Measurements from ENCODE around the gene TIE1.

Gene TIE1

GRCh38 chr1:43312663-43313515 lies 12.1 kb downstream of the TIE1 start:
- Mint-ChIP-seq H3K9me3 (no peaks in the 10 kb centered on the region), H3K27ac (no peak overlapping the region), H3K27me3 (no peaks in the 10 kb centered on the region), H3K36me3 (no peaks in the 10 kb centered on the region), H3K4me1 (no peaks in the 10 kb centered on the region), H3K4me3 (no peak overlapping the region)

GRCh38 chr1:43313771-43314170 lies 13.0 kb downstream of the TIE1 start:
- Mint-ChIP-seq H3K27me3 (no peaks in the 10 kb centered on the region), H3K36me3 (no peaks in the 10 kb centered on the region), H3K9me3 (no peaks in the 10 kb centered on the region), H3K4me1 (no peaks in the 10 kb centered on the region), H3K4me3 (no peak overlapping the region), H3K27ac (no peak overlapping the region)

- Mint-ChIP-seq H3K27me3 (no peaks in the 10 kb centered on the region), H3K9me3 (no peaks in the 10 kb centered on the region), H3K36me3 (no peaks in the 10 kb centered on the region), H3K4me1 (no peaks in the 10 kb centered on the region), H3K4me3 (no peak overlapping the region), H3K27ac (no peak overlapping the region)
Observed at GRCh38 chr1:43314233-43314632, 13.5 kb downstream of the TIE1 start.

- H3K27ac Mint-ChIP-seq, result no peak overlapping the region
- no peaks in the 10 kb centered on the region for H3K4me1 Mint-ChIP-seq
- H3K4me3 Mint-ChIP-seq, result no peak overlapping the region
- H3K9me3 Mint-ChIP-seq, result no peaks in the 10 kb centered on the region
- H3K36me3 Mint-ChIP-seq, result no peaks in the 10 kb centered on the region
- no peaks in the 10 kb centered on the region for H3K27me3 Mint-ChIP-seq
Observed at GRCh38 chr1:43315481-43315880, 14.7 kb downstream of the TIE1 start.

GRCh38 chr1:43315963-43316737 lies 15.4 kb downstream of the TIE1 start:
- Mint-ChIP-seq H3K4me1 (no peaks in the 10 kb centered on the region), H3K36me3 (no peaks in the 10 kb centered on the region), H3K27me3 (no peaks in the 10 kb centered on the region), H3K9me3 (no peaks in the 10 kb centered on the region), H3K4me3 (no peak overlapping the region), H3K27ac (no peak overlapping the region)

GRCh38 chr1:43316738-43317520 lies 16.1 kb downstream of the TIE1 start:
- H3K36me3 Mint-ChIP-seq, result no peaks in the 10 kb centered on the region
- no peaks in the 10 kb centered on the region for H3K27me3 Mint-ChIP-seq
- peak overlapping the region; percentile 44 for H3K27ac Mint-ChIP-seq
- H3K4me1 Mint-ChIP-seq, result no peaks in the 10 kb centered on the region
- no peaks in the 10 kb centered on the region for H3K9me3 Mint-ChIP-seq
- H3K4me3 Mint-ChIP-seq, result no peak overlapping the region

- H3K27me3 Mint-ChIP-seq, result no peaks in the 10 kb centered on the region
- H3K4me3 Mint-ChIP-seq, result no peak overlapping the region
- no peaks in the 10 kb centered on the region for H3K9me3 Mint-ChIP-seq
- no peaks in the 10 kb centered on the region for H3K4me1 Mint-ChIP-seq
- H3K36me3 Mint-ChIP-seq, result no peaks in the 10 kb centered on the region
- no peak overlapping the region for H3K27ac Mint-ChIP-seq
Observed at GRCh38 chr1:43317817-43318471, 17.2 kb downstream of the TIE1 start.

- Mint-ChIP-seq H3K36me3 (peaks cover 2% of the 10 kb centered on the region), H3K9me3 (no peaks in the 10 kb centered on the region), H3K4me1 (no peaks in the 10 kb centered on the region), H3K27ac (no peak overlapping the region), H3K27me3 (no peaks in the 10 kb centered on the region), H3K4me3 (no peak overlapping the region)
Observed at GRCh38 chr1:43318831-43319230, 18.0 kb downstream of the TIE1 start.

- peaks cover 4% of the 10 kb centered on the region for H3K36me3 Mint-ChIP-seq
- no peak overlapping the region for H3K27ac Mint-ChIP-seq
- peaks cover 3% of the 10 kb centered on the region for H3K4me1 Mint-ChIP-seq
- no peaks in the 10 kb centered on the region for H3K9me3 Mint-ChIP-seq
- H3K4me3 Mint-ChIP-seq, result no peak overlapping the region
- H3K27me3 Mint-ChIP-seq, result no peaks in the 10 kb centered on the region
Observed at GRCh38 chr1:43319288-43319687, 18.5 kb downstream of the TIE1 start.

- peaks cover 7% of the 10 kb centered on the region for H3K4me1 Mint-ChIP-seq
- H3K9me3 Mint-ChIP-seq, result no peaks in the 10 kb centered on the region
- no peaks in the 10 kb centered on the region for H3K27me3 Mint-ChIP-seq
- H3K36me3 Mint-ChIP-seq, result peaks cover 8% of the 10 kb centered on the region
- H3K4me3 Mint-ChIP-seq, result no peak overlapping the region
- H3K27ac Mint-ChIP-seq, result no peak overlapping the region
Observed at GRCh38 chr1:43319766-43320165, 19.0 kb downstream of the TIE1 start.

- H3K36me3 Mint-ChIP-seq, result peaks cover 10% of the 10 kb centered on the region
- no peaks in the 10 kb centered on the region for H3K27me3 Mint-ChIP-seq
- H3K4me3 Mint-ChIP-seq, result no peak overlapping the region
- H3K9me3 Mint-ChIP-seq, result no peaks in the 10 kb centered on the region
- no peak overlapping the region for H3K27ac Mint-ChIP-seq
- peaks cover 9% of the 10 kb centered on the region for H3K4me1 Mint-ChIP-seq
Observed at GRCh38 chr1:43321331-43321891, 20.6 kb downstream of the TIE1 start.

- H3K36me3 Mint-ChIP-seq, result peaks cover 10% of the 10 kb centered on the region
- H3K9me3 Mint-ChIP-seq, result no peaks in the 10 kb centered on the region
- H3K4me1 Mint-ChIP-seq, result peaks cover 17% of the 10 kb centered on the region
- no peak overlapping the region for H3K27ac Mint-ChIP-seq
- H3K4me3 Mint-ChIP-seq, result no peak overlapping the region
- H3K27me3 Mint-ChIP-seq, result no peaks in the 10 kb centered on the region
Observed at GRCh38 chr1:43322506-43322905, 21.7 kb downstream of the TIE1 start.

- Mint-ChIP-seq H3K4me1 (peaks cover 24% of the 10 kb centered on the region), H3K36me3 (peaks cover 12% of the 10 kb centered on the region), H3K27me3 (no peaks in the 10 kb centered on the region), H3K27ac (peak overlapping the region; percentile 84), H3K4me3 (no peak overlapping the region), H3K9me3 (no peaks in the 10 kb centered on the region)
Observed at GRCh38 chr1:43324810-43325209, 24.0 kb downstream of the TIE1 start.

GRCh38 chr1:43325381-43325780 lies 24.6 kb downstream of the TIE1 start:
- Mint-ChIP-seq H3K4me1 (peaks cover 29% of the 10 kb centered on the region), H3K27me3 (no peaks in the 10 kb centered on the region), H3K9me3 (no peaks in the 10 kb centered on the region), H3K4me3 (no peak overlapping the region), H3K36me3 (peaks cover 12% of the 10 kb centered on the region), H3K27ac (no peak overlapping the region)

All from activated naive CD4-positive, alpha-beta T cell treated with anti-CD3 and anti-CD28 coated beads, Interleukin-2, amount 50 U/mL, for 24 hours (primary cell).